ENCODE measurements around the gene PRM2.
A peak's percentile ranks its signal among the peaks of the same experiment; 100 is the strongest.

Gene PRM2

DNA sequence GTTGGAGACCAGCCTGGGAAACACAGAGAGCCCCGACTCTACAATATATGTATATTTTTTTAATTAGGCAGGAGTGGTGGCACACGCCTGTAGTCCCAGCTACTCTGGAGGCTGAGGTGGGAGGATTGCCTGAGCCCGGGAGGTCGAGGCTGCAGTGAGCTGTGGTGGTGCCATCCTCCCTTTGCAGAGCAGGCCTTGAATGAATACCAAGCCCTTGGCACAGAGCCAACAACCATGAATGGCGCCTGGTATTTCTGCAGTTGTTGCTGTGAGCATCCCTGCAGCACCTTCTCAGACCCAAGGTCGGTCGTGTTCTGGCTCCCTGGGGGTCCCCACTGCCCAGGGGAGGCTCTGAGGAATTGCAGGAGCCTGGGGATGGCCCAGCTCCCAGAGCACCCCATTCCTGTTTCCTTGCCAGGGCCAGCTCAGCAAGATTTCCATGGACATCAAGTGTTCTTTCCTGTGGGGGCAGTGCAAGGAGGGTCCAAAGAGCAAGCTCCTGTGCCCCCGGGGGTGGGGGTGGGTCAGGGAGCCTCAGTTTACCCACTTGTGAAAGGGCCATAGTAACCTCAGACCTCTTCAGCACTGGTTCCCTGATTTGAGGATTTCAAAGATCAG is 43.4 kb upstream of the PRM2 start:
- no peak overlapping the region for H3K4me3 ChIP-seq (ENCODE audit: insufficient read length, low read depth)
- H3K9me3 ChIP-seq (ENCODE audit: insufficient read depth, low read length), result no peaks in the 10 kb centered on the region
- no peaks in the 10 kb centered on the region for H3K27me3 ChIP-seq (ENCODE audit: insufficient read depth, insufficient read length)
- no peak for DNase-seq (ENCODE audit: low read depth, low spot score)
- TF ChIP-seq YY1 (IDR thresholded peaks at IDR 0.05; ENCODE audit: insufficient read depth, insufficient read length) (no peak), SUZ12 (IDR thresholded peaks at IDR 0.05; ENCODE audit: extremely low read depth, insufficient read depth, insufficient read length) (no peak), ZNF274 (IDR thresholded peaks at IDR 0.05; ENCODE audit: low read depth, low read length) (no peak)
- H3K36me3 ChIP-seq (ENCODE audit: insufficient read depth, insufficient read length, low read length), result peaks cover 11% of the 10 kb centered on the region
- no peak overlapping the region for H3K9ac ChIP-seq (ENCODE audit: insufficient read length, low read depth)
- H3K4me1 ChIP-seq (ENCODE audit: insufficient read depth, insufficient read length), result peaks cover 14% of the 10 kb centered on the region

- peaks cover 22% of the 10 kb centered on the region for H3K4me1 ChIP-seq (ENCODE audit: insufficient read depth, insufficient read length)
- no peaks in the 10 kb centered on the region for H3K27me3 ChIP-seq (ENCODE audit: insufficient read depth, insufficient read length)
- H3K9ac ChIP-seq (ENCODE audit: insufficient read length, low read depth), result no peak overlapping the region
- H3K9me3 ChIP-seq (ENCODE audit: insufficient read depth, low read length), result no peaks in the 10 kb centered on the region
- DNase-seq (ENCODE audit: low read depth, low spot score), result no peak
- no peak overlapping the region for H3K4me3 ChIP-seq (ENCODE audit: insufficient read length, low read depth)
- TF ChIP-seq SUZ12 (IDR thresholded peaks at IDR 0.05; ENCODE audit: extremely low read depth, insufficient read depth, insufficient read length) (no peak), YY1 (IDR thresholded peaks at IDR 0.05; ENCODE audit: insufficient read depth, insufficient read length) (no peak), ZNF274 (IDR thresholded peaks at IDR 0.05; ENCODE audit: low read depth, low read length) (no peak)
- peaks cover 11% of the 10 kb centered on the region for H3K36me3 ChIP-seq (ENCODE audit: insufficient read depth, insufficient read length, low read length)
These were observed 42.5 kb upstream of the PRM2 start for GRCh38 chr16:11318817-11319216.

DNA sequence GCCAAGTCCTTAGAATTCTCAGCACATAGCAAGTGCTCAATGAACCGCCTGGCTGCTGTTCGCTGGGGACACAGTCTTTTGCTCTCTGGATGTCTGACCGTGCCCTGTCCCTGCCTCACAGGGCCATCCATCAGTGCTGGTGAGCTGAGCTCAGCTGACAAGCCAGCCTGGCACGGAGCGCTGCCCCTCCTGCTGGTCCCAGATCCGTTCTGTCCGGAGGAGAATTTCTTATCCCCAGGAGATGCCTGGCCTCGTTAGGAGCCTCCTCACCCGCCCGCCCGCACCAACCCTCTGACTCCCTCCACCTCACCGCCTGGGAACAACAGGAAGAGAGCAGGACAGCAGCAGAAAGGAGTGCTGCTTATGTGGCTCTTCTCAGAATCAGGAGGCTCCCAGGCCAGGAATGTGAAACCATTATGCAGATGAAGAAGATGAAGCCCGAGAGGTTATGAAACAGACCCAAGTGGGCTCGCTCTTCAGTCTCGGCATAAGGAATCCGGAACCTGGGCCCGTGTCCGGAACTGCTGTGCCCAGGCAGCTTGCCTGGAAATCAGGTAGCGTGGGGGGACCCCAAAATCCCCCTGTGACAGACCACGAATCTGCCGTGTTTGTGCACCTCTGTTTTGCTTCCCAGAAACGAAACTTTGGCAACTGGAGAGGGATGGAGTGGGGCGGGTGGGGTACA is 40.2 kb upstream of the PRM2 start:
- Histone ChIP-seq H3K9me3 (ENCODE audit: insufficient read depth, low read length) (no peaks in the 10 kb centered on the region), H3K4me1 (ENCODE audit: insufficient read depth, insufficient read length) (peaks cover 29% of the 10 kb centered on the region), H3K36me3 (ENCODE audit: insufficient read depth, insufficient read length, low read length) (peaks cover 11% of the 10 kb centered on the region), H3K4me3 (ENCODE audit: insufficient read length, low read depth) (peak overlapping the region; percentile 41), H3K9ac (ENCODE audit: insufficient read length, low read depth) (peak overlapping the region; percentile 87), H3K27me3 (ENCODE audit: insufficient read depth, insufficient read length) (no peaks in the 10 kb centered on the region)
- DNase-seq (ENCODE audit: low read depth, low spot score), result peak; percentile 77
- TF ChIP-seq YY1 (IDR thresholded peaks at IDR 0.05; ENCODE audit: insufficient read depth, insufficient read length) (no peak), SUZ12 (IDR thresholded peaks at IDR 0.05; ENCODE audit: extremely low read depth, insufficient read depth, insufficient read length) (no peak), ZNF274 (IDR thresholded peaks at IDR 0.05; ENCODE audit: low read depth, low read length) (no peak)

GRCh38 chr16:11315510-11315909 is 39.2 kb upstream of the PRM2 start:
- DNase-seq (ENCODE audit: low read depth, low spot score), result peak; percentile 98
- peaks cover 32% of the 10 kb centered on the region for H3K4me1 ChIP-seq (ENCODE audit: insufficient read depth, insufficient read length)

GRCh38 chr16:11314309-11314894 is 38.1 kb upstream of the PRM2 start:
- Histone ChIP-seq H3K27me3 (ENCODE audit: insufficient read depth, insufficient read length) (no peaks in the 10 kb centered on the region), H3K4me3 (ENCODE audit: insufficient read length, low read depth) (no peak overlapping the region), H3K9ac (ENCODE audit: insufficient read length, low read depth) (peak overlapping the region; percentile 57), H3K9me3 (ENCODE audit: insufficient read depth, low read length) (no peaks in the 10 kb centered on the region), H3K36me3 (ENCODE audit: insufficient read depth, insufficient read length, low read length) (peaks cover 8% of the 10 kb centered on the region), H3K4me1 (ENCODE audit: insufficient read depth, insufficient read length) (peaks cover 28% of the 10 kb centered on the region)
- no peak for TF ChIP-seq SUZ12 (IDR thresholded peaks at IDR 0.05; ENCODE audit: extremely low read depth, insufficient read depth, insufficient read length)
- TF ChIP-seq YY1 (IDR thresholded peaks at IDR 0.05; ENCODE audit: insufficient read depth, insufficient read length), result no peak
- TF ChIP-seq ZNF274 (IDR thresholded peaks at IDR 0.05; ENCODE audit: low read depth, low read length), result no peak
- no peak for DNase-seq (ENCODE audit: low read depth, low spot score)

More at GRCh38 chr16:11315510-11315909, 39.2 kb upstream of the PRM2 start:
- Histone ChIP-seq H3K27me3 (ENCODE audit: insufficient read depth, insufficient read length) (no peaks in the 10 kb centered on the region), H3K9me3 (ENCODE audit: insufficient read depth, low read length) (no peaks in the 10 kb centered on the region), H3K9ac (ENCODE audit: insufficient read length, low read depth) (peak overlapping the region; percentile 87), H3K36me3 (ENCODE audit: insufficient read depth, insufficient read length, low read length) (peaks cover 11% of the 10 kb centered on the region), H3K4me3 (ENCODE audit: insufficient read length, low read depth) (no peak overlapping the region)
- no peak for TF ChIP-seq YY1 (IDR thresholded peaks at IDR 0.05; ENCODE audit: insufficient read depth, insufficient read length)
- no peak for TF ChIP-seq ZNF274 (IDR thresholded peaks at IDR 0.05; ENCODE audit: low read depth, low read length)
- TF ChIP-seq SUZ12 (IDR thresholded peaks at IDR 0.05; ENCODE audit: extremely low read depth, insufficient read depth, insufficient read length), result no peak

DNA sequence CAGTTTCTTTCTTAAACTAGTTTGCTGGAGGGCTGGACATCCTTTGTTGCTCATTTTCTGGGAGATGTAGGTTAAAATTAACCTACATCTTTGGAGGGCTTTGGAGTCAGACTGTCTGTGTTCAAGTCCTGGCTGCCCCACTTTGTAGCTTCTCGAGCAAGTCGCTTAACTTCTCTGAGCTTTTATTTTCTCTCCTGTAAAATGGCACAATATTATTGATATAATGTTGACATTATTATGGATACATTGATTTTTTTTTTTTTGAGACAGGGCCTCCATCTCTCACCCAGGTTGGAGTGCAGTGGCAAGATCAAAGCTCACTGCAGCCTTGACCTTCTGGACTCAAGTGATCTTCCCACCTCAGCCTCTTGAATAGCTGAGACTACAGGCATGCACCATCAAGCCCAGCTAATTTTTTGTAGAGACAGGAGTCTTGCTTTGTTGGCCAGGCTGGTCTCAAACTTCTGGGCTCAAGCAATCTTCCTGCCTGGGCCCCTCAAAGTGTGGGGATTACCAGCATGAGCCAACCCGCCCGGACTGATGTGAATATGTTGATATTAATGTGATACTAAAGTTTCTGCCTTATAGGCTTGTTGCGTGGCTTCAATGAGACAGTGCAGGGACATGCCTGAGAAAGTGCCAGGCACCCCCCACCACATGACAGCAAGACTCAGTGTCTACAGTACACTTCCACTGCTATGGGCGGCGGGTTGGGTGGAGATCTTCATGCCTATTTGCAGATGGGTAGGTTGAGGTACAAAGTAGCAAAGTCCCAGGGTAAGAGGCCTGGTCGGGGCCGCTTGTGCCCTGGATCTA is 37.4 kb upstream of the PRM2 start:
- Histone ChIP-seq H3K27me3 (ENCODE audit: insufficient read depth, insufficient read length) (no peaks in the 10 kb centered on the region), H3K9me3 (ENCODE audit: insufficient read depth, low read length) (no peaks in the 10 kb centered on the region), H3K4me3 (ENCODE audit: insufficient read length, low read depth) (no peak overlapping the region), H3K36me3 (ENCODE audit: insufficient read depth, insufficient read length, low read length) (peaks cover 3% of the 10 kb centered on the region), H3K9ac (ENCODE audit: insufficient read length, low read depth) (peak overlapping the region; percentile 51), H3K4me1 (ENCODE audit: insufficient read depth, insufficient read length) (peaks cover 32% of the 10 kb centered on the region)
- no peak for DNase-seq (ENCODE audit: low read depth, low spot score)
- TF ChIP-seq ZNF274 (IDR thresholded peaks at IDR 0.05; ENCODE audit: low read depth, low read length), result no peak
- TF ChIP-seq YY1 (IDR thresholded peaks at IDR 0.05; ENCODE audit: insufficient read depth, insufficient read length), result no peak
- TF ChIP-seq SUZ12 (IDR thresholded peaks at IDR 0.05; ENCODE audit: extremely low read depth, insufficient read depth, insufficient read length), result no peak
